Testis (tissue), 2 donors: ENCODE results near the gene TNFRSF1A.

Experiments
- POLR2A ChIP-seq: fragments of 450-650 bp; IDR thresholded peaks from one replicate; pipeline ENCODE4 v1.6.1; 2017; ENCODE audit warnings: antibody characterized with exemption, mild to moderate bottlenecking, moderate library complexity
- TF ChIP-seq, protein P1 (sequence below), 3 experiments: fragments of 450-650 bp in 2 of 3; fragments of 200-600 bp in 1 of 3; sonication (generic) in 1 of 3; IDR thresholded peaks; one replicate each; pipeline ENCODE4 v1.5.1; 2016 to 2019; ENCODE audit warnings: antibody characterized with exemption in 3 of 3, mild to moderate bottlenecking in 2 of 3, moderate library complexity in 1 of 3

DNA sequence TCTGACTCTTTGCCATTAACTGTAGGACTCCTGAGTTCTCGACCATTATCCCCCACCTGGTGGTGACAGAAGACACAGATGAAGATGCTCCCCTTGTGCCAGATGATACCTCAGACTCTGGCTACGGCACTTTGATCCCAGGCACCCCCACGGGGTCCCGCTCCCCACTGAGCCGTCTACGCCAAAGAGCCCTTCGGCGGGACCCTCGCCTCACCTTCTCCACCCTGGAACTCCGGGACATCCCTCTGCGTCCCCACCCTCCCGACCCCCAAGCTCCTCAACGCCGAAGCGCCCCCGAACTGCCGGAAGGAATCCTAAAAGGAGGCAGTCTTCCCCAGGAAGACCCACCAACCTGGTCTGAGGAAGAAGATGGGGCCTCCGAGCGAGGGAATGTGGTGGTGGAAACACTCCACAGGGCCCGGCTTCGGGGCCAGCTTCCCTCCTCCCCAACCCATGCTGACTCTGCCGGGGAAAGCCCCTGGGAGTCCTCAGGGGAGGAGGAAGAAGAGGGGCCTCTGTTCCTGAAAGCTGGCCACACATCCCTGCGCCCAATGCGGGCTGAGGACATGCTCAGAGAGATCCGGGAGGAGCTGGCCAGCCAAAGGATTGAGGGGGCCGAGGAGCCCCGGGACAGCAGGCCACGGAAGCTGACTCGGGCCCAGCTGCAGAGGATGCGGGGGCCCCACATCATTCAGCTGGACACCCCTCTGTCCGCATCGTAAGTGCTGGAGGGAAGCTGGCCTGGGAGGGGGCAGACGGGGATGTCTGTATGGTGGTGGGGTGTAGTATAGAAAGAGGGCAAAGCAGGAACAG lies 14.4 kb downstream of the TNFRSF1A start:
- TF ChIP-seq, protein P1, sequence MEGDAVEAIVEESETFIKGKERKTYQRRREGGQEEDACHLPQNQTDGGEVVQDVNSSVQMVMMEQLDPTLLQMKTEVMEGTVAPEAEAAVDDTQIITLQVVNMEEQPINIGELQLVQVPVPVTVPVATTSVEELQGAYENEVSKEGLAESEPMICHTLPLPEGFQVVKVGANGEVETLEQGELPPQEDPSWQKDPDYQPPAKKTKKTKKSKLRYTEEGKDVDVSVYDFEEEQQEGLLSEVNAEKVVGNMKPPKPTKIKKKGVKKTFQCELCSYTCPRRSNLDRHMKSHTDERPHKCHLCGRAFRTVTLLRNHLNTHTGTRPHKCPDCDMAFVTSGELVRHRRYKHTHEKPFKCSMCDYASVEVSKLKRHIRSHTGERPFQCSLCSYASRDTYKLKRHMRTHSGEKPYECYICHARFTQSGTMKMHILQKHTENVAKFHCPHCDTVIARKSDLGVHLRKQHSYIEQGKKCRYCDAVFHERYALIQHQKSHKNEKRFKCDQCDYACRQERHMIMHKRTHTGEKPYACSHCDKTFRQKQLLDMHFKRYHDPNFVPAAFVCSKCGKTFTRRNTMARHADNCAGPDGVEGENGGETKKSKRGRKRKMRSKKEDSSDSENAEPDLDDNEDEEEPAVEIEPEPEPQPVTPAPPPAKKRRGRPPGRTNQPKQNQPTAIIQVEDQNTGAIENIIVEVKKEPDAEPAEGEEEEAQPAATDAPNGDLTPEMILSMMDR (IDR thresholded peaks at IDR 0.05) = no peak
- no peak for TF ChIP-seq POLR2A
